Fibroblast of pulmonary artery (primary cell): ENCODE results near the gene LCT.

Experiments
- DNase-seq: peaks from one replicate; pipeline ENCODE4 v3.0.0-alpha.2; 2010; ENCODE audit warnings: low read depth
- H3K4me3 ChIP-seq: replicated peaks from 2 replicates; pipeline ENCODE4 v1.5.1; 2011; ENCODE audit warnings: low read depth, mild to moderate bottlenecking, control low read depth, low read length, moderate library complexity
- CTCF ChIP-seq: IDR thresholded peaks from 2 replicates; pipeline ENCODE4 v1.5.1; 2011; ENCODE audit warnings: mild to moderate bottlenecking, control low read depth, low read length, inconsistent platforms; ENCODE audit errors: missing control alignments

The LCT gene

GRCh38 chr2:135832891-135833290, 4.1 kb downstream of the LCT start:
- H3K4me3 ChIP-seq: no peak overlapping the region
- no peak for TF ChIP-seq CTCF
- DNase-seq: no peak

DNA sequence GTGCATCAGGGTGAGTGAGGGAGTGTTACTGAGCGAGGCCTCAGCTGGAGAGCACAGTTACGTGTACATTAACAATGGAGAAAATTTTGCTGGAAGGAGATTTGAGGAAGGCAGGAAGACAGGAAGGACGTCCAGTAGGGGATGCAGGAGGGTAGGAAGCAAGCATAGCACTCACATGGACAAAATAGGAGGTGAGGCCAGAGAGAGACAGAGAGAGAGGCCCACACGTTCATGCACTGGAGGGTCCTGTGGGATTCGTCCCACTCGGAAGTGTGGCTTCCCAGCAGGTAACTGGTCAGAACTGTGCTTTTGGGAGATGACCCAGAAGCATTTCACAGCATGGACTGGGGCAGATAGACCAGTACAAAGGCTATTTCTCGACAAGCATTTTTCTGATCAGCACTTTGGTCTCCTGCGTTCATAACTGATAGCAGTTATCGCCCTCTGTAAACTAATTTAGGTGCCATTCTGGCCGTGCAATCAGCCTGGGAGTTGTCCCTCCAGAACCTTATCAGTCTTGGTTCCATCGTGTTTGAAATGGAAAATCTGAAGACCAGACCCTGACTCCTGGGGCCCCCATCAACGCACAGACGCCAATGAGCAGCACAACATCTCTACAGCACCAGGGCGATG, 5.7 kb downstream of the LCT start:
- H3K4me3 ChIP-seq: no peak overlapping the region
- TF ChIP-seq CTCF: no peak
- no peak for DNase-seq

DNA sequence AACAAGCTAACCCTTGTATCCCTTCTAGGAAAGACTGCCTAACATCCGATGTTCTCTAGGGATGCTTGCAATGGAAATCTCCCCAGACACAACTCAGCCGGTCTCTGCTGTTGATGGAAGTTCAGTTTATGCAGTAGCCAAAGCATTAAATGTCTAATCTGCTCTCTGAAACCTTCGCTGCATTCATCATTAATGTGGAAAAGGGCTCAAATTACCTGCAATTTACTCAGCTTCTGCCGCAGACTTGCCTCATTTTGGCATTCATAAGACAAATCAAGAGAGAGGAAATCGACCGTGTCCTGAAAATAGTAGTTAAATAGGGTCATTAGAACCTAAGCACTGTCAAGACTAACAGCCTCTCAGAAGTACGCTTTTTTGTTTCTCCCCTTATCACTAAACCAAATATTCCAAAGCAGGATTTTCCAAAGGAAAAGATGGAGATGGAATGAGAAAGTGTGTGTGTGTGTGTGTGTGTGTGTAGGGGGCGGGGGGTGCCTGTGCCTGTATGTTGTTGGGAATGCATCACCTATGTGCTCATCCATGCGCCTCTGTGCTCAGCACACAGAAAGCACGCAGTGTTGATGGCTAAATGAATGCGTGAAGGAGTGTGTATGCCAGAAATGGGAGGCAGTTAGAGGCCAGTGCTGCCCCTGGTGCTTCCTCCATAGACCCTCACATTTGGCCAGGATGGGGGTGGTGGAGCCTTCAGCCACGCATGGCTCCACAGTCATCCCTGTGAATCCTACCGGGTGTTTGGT, 7.4 kb downstream of the LCT start:
- TF ChIP-seq CTCF: no peak
- no peak for DNase-seq

DNA sequence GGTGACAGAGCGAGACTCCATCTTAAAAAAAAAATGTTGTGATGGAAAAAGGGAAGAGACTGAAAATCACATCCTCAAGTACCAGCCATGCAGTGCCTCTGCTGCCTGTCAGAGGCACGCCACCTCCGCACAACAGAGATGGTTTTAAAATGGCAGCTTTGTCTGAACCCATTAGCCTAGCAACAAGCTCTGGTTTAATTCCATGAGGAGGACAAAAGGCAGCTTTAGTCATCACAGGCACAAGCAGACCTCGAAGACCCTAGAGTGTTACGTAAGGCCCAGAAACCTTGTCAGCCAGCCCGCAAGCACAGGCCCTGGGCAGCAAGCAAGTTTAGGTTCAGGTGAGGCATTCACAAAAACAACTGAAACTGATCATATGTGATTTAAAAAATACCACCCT, 10.4 kb downstream of the LCT start:
- no peak for TF ChIP-seq CTCF
- no peak overlapping the region for H3K4me3 ChIP-seq
- no peak for DNase-seq

More for the DNA sequence above, 7.4 kb downstream of the LCT start:
- H3K4me3 ChIP-seq: no peak overlapping the region

DNA sequence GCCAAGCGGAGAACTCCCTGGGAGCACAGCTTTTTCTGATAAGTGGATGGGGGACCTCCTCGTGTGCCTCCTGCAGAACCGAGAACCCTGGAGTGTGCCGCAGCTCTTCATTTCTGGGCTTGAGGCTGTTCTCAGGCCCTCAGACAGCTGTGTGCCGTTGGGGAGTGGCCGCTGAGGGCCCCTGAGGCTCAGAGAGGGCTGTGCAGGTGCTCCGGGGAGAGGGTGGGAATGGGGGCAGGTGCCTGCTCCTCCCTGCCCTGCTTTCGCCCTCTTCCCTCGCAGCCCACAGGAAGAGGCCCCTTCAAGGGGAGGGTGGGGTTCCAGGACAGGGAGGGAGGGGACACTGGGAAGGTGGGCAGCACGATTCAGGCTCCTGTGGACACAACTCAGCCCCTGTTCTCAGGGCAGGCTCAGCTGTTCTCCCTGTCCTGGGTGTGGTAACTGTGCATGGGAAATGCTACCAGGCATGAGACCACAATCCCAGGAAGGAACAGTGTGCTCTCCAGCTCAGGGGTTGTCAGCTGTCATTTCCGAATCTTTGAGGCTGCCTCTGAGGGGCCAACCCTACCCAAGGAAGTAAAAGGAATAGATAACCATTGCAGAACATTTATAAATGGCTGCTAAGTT, 11.3 kb downstream of the LCT start:
- DNase-seq: no peak
- H3K4me3 ChIP-seq: no peak overlapping the region
- no peak for TF ChIP-seq CTCF

- TF ChIP-seq CTCF: no peak
Measured at GRCh38 chr2:135825131-135825530, 11.9 kb downstream of the LCT start.

DNA sequence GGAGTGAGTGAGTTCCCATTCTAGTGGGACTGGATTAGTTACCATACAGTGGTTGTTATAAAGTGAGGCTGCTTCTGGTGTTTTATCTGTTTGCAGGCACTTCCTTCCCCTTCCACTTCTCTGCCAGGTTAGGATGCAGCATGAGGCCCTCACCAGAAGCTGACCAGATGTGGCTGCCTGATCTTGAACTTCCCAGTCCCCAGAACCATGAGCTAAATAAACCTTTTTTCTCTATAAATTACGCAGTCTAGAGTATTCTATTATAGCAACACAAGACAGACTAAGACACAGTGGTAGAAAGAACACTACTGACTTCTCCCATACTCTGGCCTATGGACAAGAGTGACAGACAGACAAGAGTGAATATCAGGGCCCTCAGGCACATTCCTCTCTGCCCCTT, 14.1 kb downstream of the LCT start:
- no peak overlapping the region for H3K4me3 ChIP-seq
- no peak for TF ChIP-seq CTCF
- no peak for DNase-seq

More at GRCh38 chr2:135825131-135825530, 11.9 kb downstream of the LCT start:
- no peak overlapping the region for H3K4me3 ChIP-seq
- DNase-seq: no peak
